ENCODE results near the gene FAM47E. TPM values are rescaled to one million over a fixed set of nuclear protein-coding genes. Genes with fewer than 3 reads are reported as not detected.

FAM47E gene
- total and polyA plus RNA-seq, 9 of the 15 experiments (the other 6 are each of a cell fraction or from before 2014, with no cell fraction given), result 3.7 to 15.6 (median 6.4) TPM

DNA sequence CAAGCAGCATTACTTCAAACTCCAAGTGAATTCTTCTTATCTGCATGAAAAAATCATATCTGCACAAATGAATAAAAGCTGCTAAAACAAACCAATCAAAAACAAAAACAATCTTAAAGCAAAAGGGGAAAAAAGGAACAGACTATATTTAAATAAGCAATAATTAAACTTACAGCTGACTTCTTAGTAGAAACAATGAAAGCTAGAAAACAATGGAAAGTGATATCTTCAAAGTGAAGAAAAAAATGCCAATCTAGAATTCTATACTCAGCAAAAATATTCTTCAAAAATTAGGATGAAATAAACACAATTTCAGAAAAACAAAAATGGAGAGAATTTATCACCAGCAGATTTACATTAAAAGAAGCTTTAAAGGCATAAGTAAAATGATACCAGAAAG lies 75.0 kb downstream of the FAM47E start (continued):
- no peak for TF ChIP-seq ZNF184 (CRISPR knock-in tag; IDR thresholded peaks at IDR 0.05)
- no peak for TF ChIP-seq CEBPG (CRISPR knock-in tag; IDR thresholded peaks at IDR 0.05)
- no peak for TF ChIP-seq CEBPG (tag; conservative IDR thresholded peaks at IDR 0.05 in 1 of 2, IDR thresholded peaks at IDR 0.05 in 1 of 2)
- no peak for TF ChIP-seq MLLT1 (IDR thresholded peaks at IDR 0.05)
- TF ChIP-seq ZNF354B (CRISPR knock-in tag; IDR thresholded peaks at IDR 0.05), result no peak
- TF ChIP-seq CHD1 (IDR thresholded peaks at IDR 0.05; ENCODE audit: low read length), result no peak
- no peak for TF ChIP-seq ZNF507 (tag; conservative IDR thresholded peaks at IDR 0.05)
- no peak for TF ChIP-seq MBD2 (IDR thresholded peaks at IDR 0.05; ENCODE audit: borderline replicate concordance, low read depth)
- TF ChIP-seq C11orf30 (IDR thresholded peaks at IDR 0.05; ENCODE audit: low read depth), result peak; percentile 77
- no peak for TF ChIP-seq ZKSCAN3 (CRISPR knock-in tag; IDR thresholded peaks at IDR 0.05)
- no peak for TF ChIP-seq SPI1 (IDR thresholded peaks at IDR 0.05; ENCODE audit: borderline replicate concordance, low read depth, low read length)
- no peak for TF ChIP-seq NFXL1 (CRISPR knock-in tag; IDR thresholded peaks at IDR 0.05)
- TF ChIP-seq, protein P1, sequence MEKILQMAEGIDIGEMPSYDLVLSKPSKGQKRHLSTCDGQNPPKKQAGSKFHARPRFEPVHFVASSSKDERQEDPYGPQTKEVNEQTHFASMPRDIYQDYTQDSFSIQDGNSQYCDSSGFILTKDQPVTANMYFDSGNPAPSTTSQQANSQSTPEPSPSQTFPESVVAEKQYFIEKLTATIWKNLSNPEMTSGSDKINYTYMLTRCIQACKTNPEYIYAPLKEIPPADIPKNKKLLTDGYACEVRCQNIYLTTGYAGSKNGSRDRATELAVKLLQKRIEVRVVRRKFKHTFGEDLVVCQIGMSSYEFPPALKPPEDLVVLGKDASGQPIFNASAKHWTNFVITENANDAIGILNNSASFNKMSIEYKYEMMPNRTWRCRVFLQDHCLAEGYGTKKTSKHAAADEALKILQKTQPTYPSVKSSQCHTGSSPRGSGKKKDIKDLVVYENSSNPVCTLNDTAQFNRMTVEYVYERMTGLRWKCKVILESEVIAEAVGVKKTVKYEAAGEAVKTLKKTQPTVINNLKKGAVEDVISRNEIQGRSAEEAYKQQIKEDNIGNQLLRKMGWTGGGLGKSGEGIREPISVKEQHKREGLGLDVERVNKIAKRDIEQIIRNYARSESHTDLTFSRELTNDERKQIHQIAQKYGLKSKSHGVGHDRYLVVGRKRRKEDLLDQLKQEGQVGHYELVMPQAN (IDR thresholded peaks at IDR 0.05; ENCODE audit: borderline replicate concordance), result no peak
- TF ChIP-seq PCBP1 (IDR thresholded peaks at IDR 0.05; ENCODE audit: low read depth, low read length, poor library complexity, severe bottlenecking), result no peak
- no peak for TF ChIP-seq FOXP4 (CRISPR knock-in tag; IDR thresholded peaks at IDR 0.05; ENCODE audit: borderline replicate concordance)
- no peak for TF ChIP-seq TBL1XR1 (IDR thresholded peaks at IDR 0.05; ENCODE audit: low read length in 2 of 2)
- TF ChIP-seq CCNT2 (IDR thresholded peaks at IDR 0.05; ENCODE audit: borderline replicate concordance, extremely low read depth, insufficient read length, low read depth, low read length), result no peak
- TF ChIP-seq, protein P2, sequence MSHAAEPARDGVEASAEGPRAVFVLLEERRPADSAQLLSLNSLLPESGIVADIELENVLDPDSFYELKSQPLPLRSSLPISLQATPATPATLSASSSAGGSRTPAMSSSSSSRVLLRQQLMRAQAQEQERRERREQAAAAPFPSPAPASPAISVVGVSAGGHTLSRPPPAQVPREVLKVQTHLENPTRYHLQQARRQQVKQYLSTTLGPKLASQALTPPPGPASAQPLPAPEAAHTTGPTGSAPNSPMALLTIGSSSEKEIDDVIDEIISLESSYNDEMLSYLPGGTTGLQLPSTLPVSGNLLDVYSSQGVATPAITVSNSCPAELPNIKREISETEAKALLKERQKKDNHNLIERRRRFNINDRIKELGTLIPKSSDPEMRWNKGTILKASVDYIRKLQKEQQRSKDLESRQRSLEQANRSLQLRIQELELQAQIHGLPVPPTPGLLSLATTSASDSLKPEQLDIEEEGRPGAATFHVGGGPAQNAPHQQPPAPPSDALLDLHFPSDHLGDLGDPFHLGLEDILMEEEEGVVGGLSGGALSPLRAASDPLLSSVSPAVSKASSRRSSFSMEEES (CRISPR knock-in tag; IDR thresholded peaks at IDR 0.05), result no peak
- TF ChIP-seq TRIM28 (IDR thresholded peaks at IDR 0.05), result peak; percentile 99
- no peak for TF ChIP-seq CTCF (IDR thresholded peaks at IDR 0.05 in 2 of 3, conservative IDR thresholded peaks at IDR 0.05 in 1 of 3; ENCODE audit: insufficient read depth in 2 of 3, low read depth in 1 of 3, low read length in 3 of 3)
